H1 (cell line): Measurements from ENCODE around the gene GPC3. TPM values are rescaled to one million over a fixed set of nuclear protein-coding genes. Genes with fewer than 3 reads are reported as not detected.

Source experiments
- BRCA1 ChIP-seq: IDR thresholded peaks from 2 replicates; pipeline ENCODE4 v1.6.1; 2012; ENCODE audit warnings: low read depth, low read length, improper control_type of control experiment
- CBX8 ChIP-seq: fragments of 300-800, 300-1000 bp; sonication (generic); IDR thresholded peaks from 2 replicates; pipeline ENCODE4 v1.7.1; 2016; ENCODE audit warnings: low read depth, low read length, borderline replicate concordance
- CHD2 ChIP-seq: IDR thresholded peaks from 2 replicates; pipeline ENCODE4 v1.6.1; 2012; ENCODE audit warnings: low read length, improper control_type of control experiment
- CHD7 ChIP-seq: fragments of 300-600 bp; sonication (generic); IDR thresholded peaks from 2 replicates; pipeline ENCODE4 v1.7.1; 2012; ENCODE audit warnings: low read length, moderate library complexity, mild to moderate bottlenecking, inconsistent platforms; ENCODE audit not compliant: insufficient replicate concordance
- FOSL1 ChIP-seq: IDR thresholded peaks from 2 replicates; pipeline ENCODE4 v1.6.1; 2011; ENCODE audit warnings: mild to moderate bottlenecking, low read depth, low read length, moderate library complexity; ENCODE audit not compliant: insufficient read depth
- GABPA ChIP-seq: IDR thresholded peaks from 2 replicates; pipeline ENCODE4 v1.6.1; 2011; ENCODE audit warnings: mild to moderate bottlenecking, low read length, moderate library complexity, borderline replicate concordance; ENCODE audit not compliant: insufficient read depth
- KDM1A ChIP-seq: fragments of 200-600, 300-600 bp; sonication (generic); IDR thresholded peaks from 2 replicates; pipeline ENCODE4 v1.7.1; 2016; ENCODE audit warnings: mild to moderate bottlenecking, low read length, borderline replicate concordance
- SIRT6 ChIP-seq: IDR thresholded peaks from one replicate; pipeline ENCODE4 v1.7.1; 2012; ENCODE audit warnings: low read length, inconsistent platforms
- SP1 ChIP-seq: IDR thresholded peaks from 2 replicates; pipeline ENCODE4 v1.6.1; 2011; ENCODE audit warnings: low read depth, low read length
- SP2 ChIP-seq: IDR thresholded peaks from 2 replicates; pipeline ENCODE4 v1.6.1; 2012; ENCODE audit warnings: mild to moderate bottlenecking, low read length, inconsistent platforms
- SP4 ChIP-seq: IDR thresholded peaks from 2 replicates; pipeline ENCODE4 v1.6.1; 2012; ENCODE audit warnings: low read length, inconsistent platforms
- SRF ChIP-seq: IDR thresholded peaks from 2 replicates; pipeline ENCODE4 v1.6.1; 2011; ENCODE audit warnings: mild to moderate bottlenecking, low read depth, low read length, moderate library complexity
- TEAD4 ChIP-seq: IDR thresholded peaks from 2 replicates; pipeline ENCODE4 v1.6.1; 2012; ENCODE audit warnings: low read depth, low read length, inconsistent platforms, mixed read lengths
- ZNF274 ChIP-seq: IDR thresholded peaks from 2 replicates; pipeline ENCODE4 v1.7.0; 2012; ENCODE audit warnings: low read length, borderline replicate concordance; ENCODE audit errors: extremely low read depth
- polyA plus RNA-seq, 7 experiments: library from polyadenylated mRNA; depleted of rRNA in 3 of 7; stranded (reverse) in 5 of 7; unstranded in 2 of 7; fragments of >200 nt in 5 of 7; fragments of 200-250 nt in 2 of 7; gene quantifications; 1 replicate in 5 of 7; 2 replicates in 1 of 7; 4 replicates in 1 of 7; pipeline versions ENCODE4 v1.2.1 to v1.2.3, GENCODE V29; 2011 to 2013; ENCODE audit warnings: missing spikeins in 2 of 7, mixed read lengths in 2 of 7
- total RNA-seq: library from RNA; stranded (reverse); fragmentation: NEBNext Ultra II Directional; extraction: Animal tissue kit (Norgen Biotek cat#: 25700); gene quantifications from 2 replicates; pipeline ENCODE4 v1.2.1, GENCODE V29; 2021

GPC3 gene
- total and polyA plus RNA-seq, 2 of the 8 experiments (the other 6 are each of a cell fraction or from before 2014, with no cell fraction given), result 64.8 to 71.9 TPM

- TF ChIP-seq CHD7 (no peak), FOSL1 (no peak), SIRT6 (no peak), SP1 (no peak), KDM1A (no peak), SP2 (no peak), BRCA1 (no peak), CHD2 (no peak), TEAD4 (no peak), CBX8 (no peak), SP4 (no peak), GABPA (no peak), ZNF274 (no peak), SRF (no peak)
Observed at GRCh38 chrX:133972916-133973315, 12.5 kb downstream of the GPC3 start (continued).
